Choroid plexus epithelial cell (primary cell): Measurements from ENCODE around the gene APOH.
A peak's percentile ranks its signal among the peaks of the same experiment; 100 is the strongest.

Source experiments
- DNase-seq: peaks from one replicate; pipeline ENCODE4 v3.0.0-alpha.2; 2010; ENCODE audit warnings: low read depth
- H3K4me3 ChIP-seq: 2 replicates; pipeline ENCODE4 v1.5.1; 2011; ENCODE audit warnings: low read depth, mild to moderate bottlenecking, control low read depth, low read length, moderate library complexity
- TF ChIP-seq, protein P1 (sequence below): conservative IDR thresholded peaks from 2 replicates; pipeline ENCODE4 v1.5.1; 2011; ENCODE audit warnings: low read depth, mild to moderate bottlenecking, control low read depth, inconsistent platforms, low read length, moderate library complexity

APOH gene, protein sequence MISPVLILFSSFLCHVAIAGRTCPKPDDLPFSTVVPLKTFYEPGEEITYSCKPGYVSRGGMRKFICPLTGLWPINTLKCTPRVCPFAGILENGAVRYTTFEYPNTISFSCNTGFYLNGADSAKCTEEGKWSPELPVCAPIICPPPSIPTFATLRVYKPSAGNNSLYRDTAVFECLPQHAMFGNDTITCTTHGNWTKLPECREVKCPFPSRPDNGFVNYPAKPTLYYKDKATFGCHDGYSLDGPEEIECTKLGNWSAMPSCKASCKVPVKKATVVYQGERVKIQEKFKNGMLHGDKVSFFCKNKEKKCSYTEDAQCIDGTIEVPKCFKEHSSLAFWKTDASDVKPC

DNA sequence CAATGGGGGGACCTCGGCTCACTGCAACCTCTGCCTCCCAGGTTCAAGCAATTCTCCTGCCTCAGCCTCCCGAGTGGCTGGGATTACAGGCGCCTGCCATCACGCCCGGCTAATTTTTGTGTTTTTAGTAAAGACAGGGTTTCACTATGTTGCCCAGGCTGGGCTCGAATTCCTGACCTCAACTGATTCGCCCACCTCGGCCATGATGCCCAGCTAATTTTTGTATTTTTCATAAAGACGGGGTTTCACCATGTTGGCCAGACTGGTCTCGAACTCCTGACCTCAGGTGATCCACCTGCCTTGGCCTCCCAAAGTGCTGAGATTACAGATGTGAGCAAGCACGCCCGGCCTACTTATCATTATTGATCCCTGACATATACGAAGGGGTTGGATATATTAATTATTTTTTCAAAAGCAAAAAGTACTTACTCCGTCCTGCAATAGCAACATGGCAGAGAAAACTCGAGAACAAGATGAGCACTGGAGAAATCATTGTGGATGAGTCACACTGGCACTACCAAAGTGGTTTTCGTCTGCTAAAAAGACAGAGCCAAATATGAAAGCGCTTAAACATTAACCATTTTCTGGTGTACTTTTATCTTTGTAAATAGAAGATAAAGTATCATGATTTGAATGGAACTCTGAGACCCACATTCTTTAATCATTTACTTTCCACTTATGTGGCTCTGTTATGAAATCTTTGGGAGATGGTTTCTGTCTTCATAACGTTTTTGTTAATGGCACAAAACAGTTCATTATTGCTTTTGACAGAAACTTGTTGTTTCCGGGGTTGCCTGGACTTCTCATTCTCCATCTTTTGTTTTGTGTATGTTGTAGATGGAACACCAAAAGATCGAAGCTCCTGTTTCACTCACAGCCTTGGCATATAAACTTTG lies at the start of gene APOH:
Gene APOH (minus strand): TSS at position 529 of the 896 bp plus-strand sequence. CDS start 36 bp downstream, at position 493.
- DNase-seq: no peak
- TF ChIP-seq, protein P1, sequence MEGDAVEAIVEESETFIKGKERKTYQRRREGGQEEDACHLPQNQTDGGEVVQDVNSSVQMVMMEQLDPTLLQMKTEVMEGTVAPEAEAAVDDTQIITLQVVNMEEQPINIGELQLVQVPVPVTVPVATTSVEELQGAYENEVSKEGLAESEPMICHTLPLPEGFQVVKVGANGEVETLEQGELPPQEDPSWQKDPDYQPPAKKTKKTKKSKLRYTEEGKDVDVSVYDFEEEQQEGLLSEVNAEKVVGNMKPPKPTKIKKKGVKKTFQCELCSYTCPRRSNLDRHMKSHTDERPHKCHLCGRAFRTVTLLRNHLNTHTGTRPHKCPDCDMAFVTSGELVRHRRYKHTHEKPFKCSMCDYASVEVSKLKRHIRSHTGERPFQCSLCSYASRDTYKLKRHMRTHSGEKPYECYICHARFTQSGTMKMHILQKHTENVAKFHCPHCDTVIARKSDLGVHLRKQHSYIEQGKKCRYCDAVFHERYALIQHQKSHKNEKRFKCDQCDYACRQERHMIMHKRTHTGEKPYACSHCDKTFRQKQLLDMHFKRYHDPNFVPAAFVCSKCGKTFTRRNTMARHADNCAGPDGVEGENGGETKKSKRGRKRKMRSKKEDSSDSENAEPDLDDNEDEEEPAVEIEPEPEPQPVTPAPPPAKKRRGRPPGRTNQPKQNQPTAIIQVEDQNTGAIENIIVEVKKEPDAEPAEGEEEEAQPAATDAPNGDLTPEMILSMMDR: no peak

DNA sequence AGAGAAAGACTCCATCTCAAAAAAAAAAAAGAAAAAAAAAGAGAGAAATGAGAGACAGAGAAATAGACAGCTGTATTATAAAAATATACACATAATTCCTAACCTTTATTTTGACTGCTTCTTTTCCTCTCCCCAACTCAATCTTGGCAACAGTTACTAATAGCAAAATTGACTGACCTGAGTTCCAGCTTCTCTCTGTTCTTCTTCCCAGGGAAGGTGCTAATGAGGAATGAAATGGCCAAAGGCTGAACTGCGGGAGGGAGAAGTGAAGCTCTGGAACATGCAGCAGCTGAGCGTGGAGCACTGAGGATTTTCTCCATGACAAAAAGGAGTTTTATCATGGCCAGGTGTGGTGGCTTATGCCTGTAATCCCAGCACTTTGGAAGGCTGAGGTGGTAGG lies 48.0 kb upstream of the APOH start:
- DNase-seq: no peak
- H3K4me3 ChIP-seq: no peak overlapping the region
- TF ChIP-seq, protein P1: no peak

More for the DNA sequence above, at the start of gene APOH:
- H3K4me3 ChIP-seq: no peak within 1 kb of the TSS

DNA sequence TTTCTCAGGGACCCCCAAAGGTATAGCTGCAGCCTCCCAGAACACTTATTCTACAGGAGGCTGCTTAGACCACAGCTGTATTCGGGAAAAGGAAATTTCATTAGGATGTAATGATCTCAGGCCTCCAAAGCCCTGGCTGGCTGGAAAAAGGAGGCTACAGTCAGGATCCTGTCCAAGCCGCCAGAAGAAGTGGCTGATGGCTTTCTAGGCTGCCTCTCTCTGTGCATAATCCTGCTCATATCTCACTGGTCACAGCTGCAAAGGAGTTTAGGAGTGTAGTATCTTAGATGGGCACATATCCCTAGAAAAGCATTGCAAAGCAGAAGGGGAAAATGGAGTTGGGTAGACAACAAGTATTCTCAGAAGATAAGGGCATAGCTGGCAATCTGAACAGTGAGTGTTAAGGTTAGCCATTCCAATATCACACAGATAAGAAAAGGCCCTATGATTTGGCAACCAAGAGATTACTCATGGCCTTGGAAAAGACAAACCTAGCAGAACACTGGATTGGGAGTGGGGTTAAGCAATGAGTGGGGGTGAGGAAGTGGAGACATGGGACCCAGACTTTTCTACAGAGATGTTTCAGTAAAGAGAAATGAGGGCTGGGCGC lies 47.2 kb upstream of the APOH start:
- TF ChIP-seq, protein P1: no peak
- no peak for DNase-seq
- no peak overlapping the region for H3K4me3 ChIP-seq

GRCh38 chr17:66275651-66276050 lies 46.4 kb upstream of the APOH start:
- DNase-seq: peak; percentile 59
- H3K4me3 ChIP-seq: no peak overlapping the region
- TF ChIP-seq, protein P1: no peak

DNA sequence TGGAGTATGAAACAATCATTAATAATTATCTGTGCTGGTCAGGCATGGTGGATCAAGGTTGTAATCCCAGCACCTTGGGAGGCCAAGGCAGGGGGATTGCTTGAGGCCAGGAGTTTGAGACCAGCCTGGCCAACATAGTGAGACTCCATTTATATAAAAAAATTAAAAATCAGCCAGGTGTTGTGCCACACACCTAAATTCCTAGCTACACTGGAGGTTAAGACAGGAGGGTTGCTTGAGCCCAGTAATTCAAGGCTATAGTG lies 44.3 kb upstream of the APOH start:
- TF ChIP-seq, protein P1: no peak
- H3K4me3 ChIP-seq: no peak overlapping the region
- DNase-seq: no peak

DNA sequence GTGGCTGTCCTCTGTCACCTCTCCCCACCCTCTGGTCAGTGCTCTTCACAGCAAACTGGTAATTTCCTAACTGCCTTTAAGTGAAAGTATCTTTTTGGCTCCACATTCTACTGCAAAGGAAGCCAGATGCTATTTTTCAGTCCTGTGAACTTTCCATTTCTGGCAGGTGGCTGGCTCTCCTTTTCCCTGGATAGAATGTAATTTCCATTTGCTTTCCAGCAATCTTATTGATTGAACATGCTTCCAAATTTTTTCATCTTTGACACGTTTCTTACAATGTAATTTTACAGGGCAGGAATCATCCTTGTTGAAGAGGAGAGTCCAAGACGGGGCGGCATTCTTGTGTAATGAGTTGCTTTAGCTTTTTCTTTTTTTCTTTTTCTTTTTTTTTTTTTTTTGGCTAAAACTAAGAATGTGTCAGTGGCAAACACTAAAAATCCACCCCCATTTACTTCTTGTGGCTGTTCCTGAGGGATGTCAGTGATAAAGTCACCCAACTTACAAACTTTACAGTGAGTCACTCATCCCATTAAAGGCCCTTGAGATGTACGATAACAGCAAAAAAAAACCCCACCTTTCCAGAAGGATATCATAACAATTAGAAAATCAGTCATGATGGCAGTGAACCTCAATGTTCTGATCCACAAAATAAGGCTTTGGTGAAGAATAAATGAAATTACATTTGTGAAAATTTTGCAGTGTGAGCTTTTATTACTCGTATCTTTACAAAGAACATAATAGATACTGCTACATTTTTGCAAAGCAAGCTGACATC lies 43.8 kb upstream of the APOH start:
- DNase-seq: peak; percentile 47
- no peak overlapping the region for H3K4me3 ChIP-seq

More for the DNA sequence above, 43.8 kb upstream of the APOH start:
- TF ChIP-seq, protein P1: no peak
